Suprapubic skin (tissue), 4 donors: ENCODE measurements around the gene LPXN. TPM values are rescaled to one million over a fixed set of nuclear protein-coding genes. Genes with fewer than 3 reads are reported as not detected.

Experiments used
- DNase-seq, 2 donors: peaks; one replicate each; pipeline ENCODE4 v3.0.0-alpha.2; 2019; ENCODE audit warnings: low spot score in 2 of 2
- H3K27ac ChIP-seq: fragments of 200-600 bp; sonication (generic); one replicate; pipeline ENCODE4 v1.5.1; 2019
- H3K27me3 ChIP-seq: fragments of 200-600 bp; sonication (generic); one replicate; pipeline ENCODE4 v1.5.1; 2019
- H3K36me3 ChIP-seq: fragments of 200-600 bp; sonication (generic); one replicate; pipeline ENCODE4 v1.5.1; 2019
- H3K4me1 ChIP-seq: fragments of 200-600 bp; sonication (generic); one replicate; pipeline ENCODE4 v1.5.1; 2019
- H3K4me3 ChIP-seq: fragments of 200-600 bp; sonication (generic); one replicate; pipeline ENCODE4 v1.5.1; 2019; ENCODE audit warnings: mild to moderate bottlenecking
- H3K9me3 ChIP-seq: fragments of 200-600 bp; sonication (generic); one replicate; pipeline ENCODE4 v1.5.1; 2019
- EP300 ChIP-seq: sonication (generic); formaldehyde crosslinking; IDR thresholded peaks from one replicate; pipeline ENCODE4 v1.6.1; 2017; ENCODE audit warnings: antibody characterized with exemption
- POLR2A ChIP-seq, 2 donors: fragments of 450-650 bp; IDR thresholded peaks; one replicate each; pipeline ENCODE4 v1.6.1; 2017; ENCODE audit warnings: antibody characterized with exemption in 2 of 2, mild to moderate bottlenecking in 2 of 2, moderate library complexity in 2 of 2
- POLR2AphosphoS5 ChIP-seq, 3 donors: sonication (generic); formaldehyde crosslinking; IDR thresholded peaks; one replicate each; pipeline ENCODE4 v1.6.1; 2017; ENCODE audit warnings: antibody characterized with exemption in 3 of 3
- WGBS: methylation state at CpG from one replicate; pipeline ENCODE4 v1.1.5; 2018; 5-methylcytosine and 5-hydroxymethylcytosine counted together
- total RNA-seq, 4 donors: library from RNA; depleted of rRNA; stranded (reverse); fragments of >200 nt; gene quantifications; one replicate each; pipeline ENCODE4 v1.1.0, GENCODE V29; 2016
- TF ChIP-seq, protein P1 (sequence below), 2 donors: fragments of 200-600 bp in 1 of 2; fragments of 450-650 bp in 1 of 2; sonication (generic) in 1 of 2; IDR thresholded peaks; one replicate each; pipeline ENCODE4 v1.5.1; 2016 to 2019; ENCODE audit warnings: antibody characterized with exemption in 2 of 2, mild to moderate bottlenecking in 1 of 2, moderate library complexity in 1 of 2

The LPXN gene
- total RNA-seq, 4 donors from 2014 or later, result 2.9 to 5.5 (median 4.0) TPM

DNA sequence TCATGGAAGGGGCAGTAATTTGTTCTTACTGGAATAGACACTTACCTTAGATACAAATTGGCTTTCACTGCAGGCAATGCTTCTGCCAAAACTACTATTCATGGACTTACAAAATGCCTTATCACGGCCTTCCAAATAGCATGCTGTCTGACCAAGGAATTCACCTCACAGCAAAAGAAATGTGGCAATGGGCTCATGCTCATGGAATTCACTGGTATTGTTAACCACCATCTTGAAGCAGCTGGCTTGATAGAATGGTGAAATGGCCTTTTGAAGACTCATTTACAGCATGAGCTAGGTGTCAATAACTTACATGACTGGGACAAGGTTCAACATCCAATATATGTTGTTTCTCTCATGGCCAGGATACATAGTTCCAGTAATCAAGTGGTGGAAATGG, 89.7 kb downstream of the LPXN start:
- H3K4me1 ChIP-seq, result no peaks in the 10 kb centered on the region
- 82% methylated on average over 1 of the region's 1 CpG for WGBS
- TF ChIP-seq EP300 (no peak), POLR2A (IDR thresholded peaks at IDR 0.05) (no peak), POLR2AphosphoS5 (IDR thresholded peaks at IDR 0.05) (no peak)
- TF ChIP-seq, protein P1, sequence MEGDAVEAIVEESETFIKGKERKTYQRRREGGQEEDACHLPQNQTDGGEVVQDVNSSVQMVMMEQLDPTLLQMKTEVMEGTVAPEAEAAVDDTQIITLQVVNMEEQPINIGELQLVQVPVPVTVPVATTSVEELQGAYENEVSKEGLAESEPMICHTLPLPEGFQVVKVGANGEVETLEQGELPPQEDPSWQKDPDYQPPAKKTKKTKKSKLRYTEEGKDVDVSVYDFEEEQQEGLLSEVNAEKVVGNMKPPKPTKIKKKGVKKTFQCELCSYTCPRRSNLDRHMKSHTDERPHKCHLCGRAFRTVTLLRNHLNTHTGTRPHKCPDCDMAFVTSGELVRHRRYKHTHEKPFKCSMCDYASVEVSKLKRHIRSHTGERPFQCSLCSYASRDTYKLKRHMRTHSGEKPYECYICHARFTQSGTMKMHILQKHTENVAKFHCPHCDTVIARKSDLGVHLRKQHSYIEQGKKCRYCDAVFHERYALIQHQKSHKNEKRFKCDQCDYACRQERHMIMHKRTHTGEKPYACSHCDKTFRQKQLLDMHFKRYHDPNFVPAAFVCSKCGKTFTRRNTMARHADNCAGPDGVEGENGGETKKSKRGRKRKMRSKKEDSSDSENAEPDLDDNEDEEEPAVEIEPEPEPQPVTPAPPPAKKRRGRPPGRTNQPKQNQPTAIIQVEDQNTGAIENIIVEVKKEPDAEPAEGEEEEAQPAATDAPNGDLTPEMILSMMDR (IDR thresholded peaks at IDR 0.05), result no peak
- no peak for DNase-seq
- H3K27ac ChIP-seq, result no peak overlapping the region
- H3K9me3 ChIP-seq, result no peaks in the 10 kb centered on the region
- H3K27me3 ChIP-seq, result no peaks in the 10 kb centered on the region
- H3K4me3 ChIP-seq, result no peak overlapping the region
- H3K36me3 ChIP-seq, result no peaks in the 10 kb centered on the region

Other genes with a start within 250 kb of the LPXN start
- not detected for gene OR5B17, start 216.8 kb downstream of the LPXN start, total RNA-seq
- not detected for gene OR5B3, start 169.0 kb downstream of the LPXN start, total RNA-seq
- gene OR5B2, start 147.7 kb downstream of the LPXN start, total RNA-seq, result not detected
- gene OR5B12, start 133.6 kb downstream of the LPXN start, total RNA-seq, result not detected
- gene OR5B21, start 67.8 kb downstream of the LPXN start, total RNA-seq, result not detected
- 10 to 100 TPM; 45.9 to 52.4 (median 47.5) TPM for gene ZFP91, start 3.2 kb upstream of the LPXN start, total RNA-seq
- 1 to 10 TPM; 2.8 to 3.6 (median 3.3) TPM for gene CNTF, start 46.8 kb upstream of the LPXN start, total RNA-seq
- under 1 TPM in 2 of 4 donors, not detected in 2; 0.36 to 0.42 TPM for gene GLYAT, start 156.1 kb upstream of the LPXN start, total RNA-seq